ENCODE measurements around the gene HOXC11. TPM values are rescaled to one million over a fixed set of nuclear protein-coding genes. Genes with fewer than 3 reads are reported as not detected.

Gene HOXC11
- total RNA-seq, 2 experiments from 2014 or later, result not detected

DNA sequence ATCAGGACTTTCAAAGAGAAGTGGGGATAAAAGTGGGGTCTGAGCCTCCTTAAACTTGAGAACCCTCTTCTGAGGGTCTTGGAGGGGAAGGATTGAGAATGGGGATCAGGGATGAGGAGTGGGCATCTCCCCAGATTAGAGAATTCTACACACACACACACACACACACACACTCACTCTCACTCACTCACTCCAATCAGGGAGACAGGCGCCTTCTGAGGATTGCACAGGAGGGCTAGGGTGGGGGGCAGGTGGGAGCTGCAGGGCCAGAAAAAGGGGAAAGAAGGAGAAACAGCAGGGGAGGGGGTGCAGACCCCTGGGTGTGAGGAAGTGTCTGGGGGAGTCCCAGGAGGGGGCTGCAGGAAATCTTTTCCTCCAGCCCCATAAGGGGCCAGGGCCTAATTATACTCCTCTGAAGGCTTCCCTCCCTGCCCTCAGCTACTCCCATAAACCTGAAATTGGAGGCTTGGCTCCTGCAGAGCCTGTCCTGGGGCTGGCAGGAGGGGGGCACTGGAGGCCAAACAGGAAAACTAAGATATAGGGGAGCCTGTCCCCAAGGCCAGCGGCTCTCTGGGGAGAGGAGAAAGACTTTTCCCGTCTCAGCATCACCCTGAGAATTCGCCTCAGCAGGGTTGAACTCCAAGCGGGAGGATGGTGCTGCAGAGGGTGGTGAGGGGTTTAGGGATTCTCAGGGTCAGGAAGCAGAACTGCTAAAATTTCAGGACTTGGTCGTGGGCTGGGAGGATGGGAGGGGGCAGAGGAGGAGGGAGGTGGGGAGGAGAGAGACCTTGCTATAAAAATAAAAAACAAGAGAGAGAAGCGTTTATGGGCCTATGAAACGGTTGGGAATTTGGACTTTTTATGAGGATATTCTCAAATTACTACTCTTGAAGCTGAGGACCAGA, 28.6 kb downstream of the HOXC11 start:
- H3K4me3 Mint-ChIP-seq, result no peak overlapping the region
- no peaks in the 10 kb centered on the region for H3K9me3 Mint-ChIP-seq
- no peaks in the 10 kb centered on the region for H3K36me3 Mint-ChIP-seq
- ChIA-PET CTCF (interaction anchor here (0.7 to 2.0 kb wide), 3 partner anchors 31 to 206 kb away, joined by 3 to 7 read pairs (median 3); no protein-coding TSS in a partner anchor), POLR2A (no interaction called here)
- H3K27ac Mint-ChIP-seq, result no peak overlapping the region
- no peak for DNase-seq
- intact Hi-C loops (cut with micrococcal nuclease), result loop anchor here (10.0 kb wide), 1 partner anchor 363 kb away; the partner anchor contains the start of gene GPR84
- H3K27me3 Mint-ChIP-seq, result peaks cover 87% of the 10 kb centered on the region
- peaks cover 13% of the 10 kb centered on the region for H3K4me1 Mint-ChIP-seq (ENCODE audit: low read depth)

DNA sequence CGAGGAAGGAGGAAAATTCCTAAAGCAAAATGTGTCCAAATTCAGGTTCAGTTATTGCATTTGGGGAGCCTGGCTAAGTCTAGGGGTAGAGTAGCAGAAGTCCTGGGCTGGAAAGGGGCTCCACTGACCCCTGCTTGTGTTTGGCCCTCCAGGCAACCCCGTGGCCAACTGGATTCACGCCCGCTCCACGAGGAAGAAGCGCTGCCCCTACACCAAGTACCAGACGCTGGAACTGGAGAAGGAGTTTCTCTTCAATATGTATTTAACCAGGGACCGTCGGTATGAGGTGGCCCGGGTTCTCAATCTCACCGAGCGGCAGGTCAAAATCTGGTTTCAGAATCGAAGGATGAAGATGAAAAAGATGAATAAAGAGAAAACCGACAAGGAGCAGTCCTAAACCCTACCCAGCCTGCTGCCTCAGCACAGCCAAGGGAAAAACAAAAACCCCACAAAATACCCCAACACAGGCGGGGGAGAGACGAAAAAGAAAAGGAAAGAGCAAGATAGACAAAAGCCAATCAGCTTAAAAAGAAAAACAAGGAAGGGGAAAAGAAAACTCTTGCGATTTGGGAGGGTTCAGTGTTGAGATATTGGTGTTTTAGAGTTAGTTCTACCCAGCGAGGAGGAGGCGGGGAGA, 29.5 kb downstream of the HOXC11 start:
- Mint-ChIP-seq H3K4me1 (ENCODE audit: low read depth) (peaks cover 16% of the 10 kb centered on the region), H3K4me3 (no peak overlapping the region), H3K27me3 (peaks cover 92% of the 10 kb centered on the region), H3K9me3 (no peaks in the 10 kb centered on the region), H3K36me3 (no peaks in the 10 kb centered on the region), H3K27ac (no peak overlapping the region)
- intact Hi-C loops (cut with micrococcal nuclease), result loop anchor here (10.0 kb wide), 1 partner anchor 362 kb away; the partner anchor contains the start of gene GPR84
- POLR2A ChIA-PET, result no interaction called here
- no peak for DNase-seq
- CTCF ChIA-PET, result interaction anchor here (0.7 to 9.3 kb wide), 3 partner anchors 17 to 198 kb away, joined by 3 to 112 read pairs (median 3); partner anchors contain the start of gene HOXC10

- H3K27ac Mint-ChIP-seq, result no peak overlapping the region
- POLR2A ChIA-PET, result no interaction called here
- H3K36me3 Mint-ChIP-seq, result no peaks in the 10 kb centered on the region
- intact Hi-C loops (cut with micrococcal nuclease), result loop anchor here (10.0 kb wide), 1 partner anchor 362 kb away; the partner anchor contains the start of gene GPR84
- CTCF ChIA-PET, result interaction anchor here (1.0 to 9.3 kb wide), 4 partner anchors 18 to 205 kb away, joined by 3 to 127 read pairs (median 108); partner anchors contain the start of genes HOXC10 and SMUG1
- H3K27me3 Mint-ChIP-seq, result peaks cover 92% of the 10 kb centered on the region
- DNase-seq, result no peak
- H3K9me3 Mint-ChIP-seq, result no peaks in the 10 kb centered on the region
- no peak overlapping the region for H3K4me3 Mint-ChIP-seq
- peaks cover 13% of the 10 kb centered on the region for H3K4me1 Mint-ChIP-seq (ENCODE audit: low read depth)
Measured at GRCh38 chr12:54002915-54003389, 30.0 kb downstream of the HOXC11 start.

- no peak overlapping the region for H3K4me3 Mint-ChIP-seq
- DNase-seq, result no peak
Measured at GRCh38 chr12:54003625-54004024, 30.7 kb downstream of the HOXC11 start.

DNA sequence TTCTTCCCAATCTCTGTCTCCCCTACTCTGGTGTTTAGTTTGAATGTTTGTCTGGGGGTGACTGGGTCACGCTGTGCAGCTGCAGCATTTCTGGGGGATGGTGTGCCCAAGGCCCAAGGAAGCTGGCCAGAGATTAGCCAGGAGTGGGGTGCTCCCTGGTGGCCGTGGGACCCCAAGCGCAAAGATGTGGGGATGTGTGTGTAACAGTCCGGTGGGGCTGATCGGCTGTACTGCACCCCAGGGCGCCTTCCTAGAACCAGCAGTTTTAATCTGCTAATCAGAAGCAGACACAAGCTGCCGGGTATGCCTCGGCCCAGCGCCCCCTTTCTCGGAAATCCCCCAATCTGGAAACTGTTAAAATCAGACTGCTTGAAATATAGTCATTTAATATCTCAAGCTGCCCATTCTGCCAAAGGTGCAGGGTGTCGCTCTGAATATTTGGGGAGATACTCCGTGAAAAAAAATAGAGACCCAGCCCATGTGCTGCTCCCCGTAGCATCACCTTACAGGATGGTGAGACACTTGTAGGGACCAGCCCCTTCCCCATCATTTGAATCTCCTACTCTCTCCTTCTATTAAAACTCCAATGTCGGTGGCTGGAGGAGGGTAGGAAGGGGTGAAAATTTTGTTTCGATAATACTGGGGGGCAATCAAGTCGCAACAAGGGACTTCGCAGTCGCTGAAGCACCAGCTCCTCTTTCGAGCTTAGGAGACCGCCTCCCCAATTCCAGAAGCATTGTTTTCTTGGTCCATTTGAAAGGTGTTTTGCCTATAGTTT, 31.3 kb downstream of the HOXC11 start:
- peaks cover 88% of the 10 kb centered on the region for H3K27me3 Mint-ChIP-seq
- peaks cover 15% of the 10 kb centered on the region for H3K4me1 Mint-ChIP-seq (ENCODE audit: low read depth)
- H3K36me3 Mint-ChIP-seq, result no peaks in the 10 kb centered on the region
- H3K9me3 Mint-ChIP-seq, result no peaks in the 10 kb centered on the region
- no peak overlapping the region for H3K4me3 Mint-ChIP-seq
- no peak for DNase-seq
- intact Hi-C loops (cut with micrococcal nuclease), result loop anchor here (10.0 kb wide), 1 partner anchor 361 kb away; the partner anchor contains the start of gene GPR84
- POLR2A ChIA-PET, result no interaction called here
- H3K27ac Mint-ChIP-seq, result no peak overlapping the region
- CTCF ChIA-PET, result interaction anchor here (1.0 to 9.3 kb wide), 8 partner anchors 12 to 203 kb away, joined by 3 to 127 read pairs (median 18); partner anchors contain the start of genes HOXC10, HOXC13, HOXC5 and SMUG1

More at GRCh38 chr12:54003625-54004024, 30.7 kb downstream of the HOXC11 start:
- ChIA-PET CTCF (interaction anchor here (1.0 to 9.3 kb wide), 7 partner anchors 11 to 204 kb away, joined by 3 to 127 read pairs (median 29); partner anchors contain the start of genes HOXC10, HOXC5 and SMUG1), POLR2A (no interaction called here)
- Mint-ChIP-seq H3K27me3 (peaks cover 91% of the 10 kb centered on the region), H3K36me3 (no peaks in the 10 kb centered on the region), H3K4me1 (ENCODE audit: low read depth) (peaks cover 13% of the 10 kb centered on the region), H3K9me3 (no peaks in the 10 kb centered on the region), H3K27ac (no peak overlapping the region)
- intact Hi-C loops (cut with micrococcal nuclease), result loop anchor here (10.0 kb wide), 1 partner anchor 361 kb away; the partner anchor contains the start of gene GPR84

- POLR2A ChIA-PET, result no interaction called here
- peak overlapping the region; percentile 19 for H3K27ac Mint-ChIP-seq
- DNase-seq, result no peak
- no peaks in the 10 kb centered on the region for H3K36me3 Mint-ChIP-seq
- CTCF ChIA-PET, result interaction anchor here (0.7 to 9.3 kb wide), 12 partner anchors 8 to 203 kb away, joined by 3 to 127 read pairs (median 8); partner anchors contain the start of genes HOXC10, HOXC13, HOXC5 and SMUG1
- intact Hi-C loops (cut with micrococcal nuclease), result loop anchor here (10.0 kb wide), 1 partner anchor 360 kb away; the partner anchor contains the start of gene GPR84
- H3K27me3 Mint-ChIP-seq, result peaks cover 91% of the 10 kb centered on the region
- H3K4me3 Mint-ChIP-seq, result no peak overlapping the region
- peaks cover 20% of the 10 kb centered on the region for H3K4me1 Mint-ChIP-seq (ENCODE audit: low read depth)
- no peaks in the 10 kb centered on the region for H3K9me3 Mint-ChIP-seq
Measured at GRCh38 chr12:54004841-54005530, 32.1 kb downstream of the HOXC11 start.

- peaks cover 93% of the 10 kb centered on the region for H3K27me3 Mint-ChIP-seq
- peak overlapping the region; percentile 19 for H3K27ac Mint-ChIP-seq
- intact Hi-C loops (cut with micrococcal nuclease), result loop anchor here (10.0 kb wide), 1 partner anchor 359 kb away; the partner anchor contains the start of gene GPR84
- no peaks in the 10 kb centered on the region for H3K9me3 Mint-ChIP-seq
- peaks cover 20% of the 10 kb centered on the region for H3K4me1 Mint-ChIP-seq (ENCODE audit: low read depth)
- H3K36me3 Mint-ChIP-seq, result no peaks in the 10 kb centered on the region
- CTCF ChIA-PET, result interaction anchor here (0.6 to 9.3 kb wide), 18 partner anchors 9 to 209 kb away, joined by 3 to 127 read pairs (median 7); partner anchors contain the start of genes HOXC10, HOXC13, HOXC5 and SMUG1
- POLR2A ChIA-PET, result no interaction called here
- H3K4me3 Mint-ChIP-seq, result no peak overlapping the region
- DNase-seq, result no peak
Measured at GRCh38 chr12:54005531-54005852, 32.6 kb downstream of the HOXC11 start.

DNA sequence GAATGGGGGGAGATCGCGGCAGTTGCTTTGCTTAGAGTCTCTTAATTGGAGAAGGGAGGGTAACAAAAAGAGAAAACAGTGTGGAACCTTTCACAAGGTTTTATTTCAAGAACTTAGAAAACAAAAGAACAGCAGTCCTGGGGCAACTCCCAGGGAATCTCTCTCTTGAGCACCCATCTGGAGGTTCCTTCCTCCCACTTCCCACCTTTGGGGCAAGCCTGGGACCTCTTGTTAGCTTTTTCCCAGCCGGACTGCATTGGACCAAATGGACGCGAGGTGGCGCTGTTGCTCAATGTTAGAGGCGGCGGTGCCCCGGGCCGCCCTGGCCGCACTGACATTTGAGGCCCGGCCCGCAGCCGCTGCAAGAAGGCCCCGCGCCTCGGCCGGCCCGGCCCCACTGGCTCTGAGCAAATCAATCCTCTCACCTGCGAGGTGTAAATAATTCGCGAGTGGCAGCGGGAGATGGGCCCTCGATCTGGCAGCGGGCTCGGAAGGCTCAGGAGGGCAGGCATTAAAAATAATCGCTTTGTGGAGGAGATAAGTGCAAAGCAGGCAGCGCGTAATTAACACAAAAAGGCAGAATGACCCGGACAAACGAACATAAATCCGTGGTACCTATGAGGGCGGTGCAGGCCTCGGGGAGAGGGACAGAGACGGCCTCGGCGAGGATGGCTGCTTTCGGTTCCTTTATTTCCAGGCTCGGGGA, 33.1 kb downstream of the HOXC11 start:
- Mint-ChIP-seq H3K4me1 (ENCODE audit: low read depth) (peaks cover 22% of the 10 kb centered on the region), H3K9me3 (no peaks in the 10 kb centered on the region), H3K36me3 (no peaks in the 10 kb centered on the region), H3K27me3 (peaks cover 91% of the 10 kb centered on the region), H3K27ac (no peak overlapping the region), H3K4me3 (peak overlapping the region; percentile 68)
- CTCF ChIA-PET, result interaction anchor here (0.6 to 9.3 kb wide), 20 partner anchors 9 to 209 kb away, joined by 3 to 127 read pairs (median 6); partner anchors contain the start of genes HOXC10, HOXC13, HOXC5 and HOXC6
- POLR2A ChIA-PET, result interaction anchor here (1.0 kb wide), 1 partner anchor 11 kb away, joined by 3 read pairs; no protein-coding TSS in a partner anchor
- intact Hi-C loops (cut with micrococcal nuclease), result loop anchor here (1.0 to 10.0 kb wide), 4 partner anchors 27 to 359 kb away; partner anchors contain the start of genes GPR84 and HOXC5
- peak; percentile 89 for DNase-seq

- Mint-ChIP-seq H3K36me3 (no peaks in the 10 kb centered on the region), H3K27me3 (peaks cover 91% of the 10 kb centered on the region), H3K27ac (no peak overlapping the region), H3K4me3 (peak overlapping the region; percentile 68), H3K4me1 (ENCODE audit: low read depth) (peaks cover 28% of the 10 kb centered on the region), H3K9me3 (no peaks in the 10 kb centered on the region)
- intact Hi-C loops (cut with micrococcal nuclease), result loop anchor here (1.0 to 10.0 kb wide), 4 partner anchors 26 to 358 kb away; partner anchors contain the start of genes GPR84 and HOXC5
- POLR2A ChIA-PET, result interaction anchor here (1.0 kb wide), 1 partner anchor 11 kb away, joined by 3 read pairs; no protein-coding TSS in a partner anchor
- CTCF ChIA-PET, result interaction anchor here (0.6 to 9.3 kb wide), 16 partner anchors 8 to 208 kb away, joined by 3 to 127 read pairs (median 6); partner anchors contain the start of genes HOXC10, HOXC5, HOXC6 and SMUG1
- DNase-seq, result no peak
Measured at GRCh38 chr12:54006559-54007220, 33.8 kb downstream of the HOXC11 start.

Measured in activated CD4-positive, alpha-beta memory T cell treated with anti-CD3 and anti-CD28 coated beads for 36 hours (primary cell).